ENCODE data around the gene ZNF611.
"Not testable (repeated sequence)": the region's sequence is repeated elsewhere in the genome, so short reads cannot be mapped to it uniquely, and the experiment has no call there.

ZNF611 gene

DNA sequence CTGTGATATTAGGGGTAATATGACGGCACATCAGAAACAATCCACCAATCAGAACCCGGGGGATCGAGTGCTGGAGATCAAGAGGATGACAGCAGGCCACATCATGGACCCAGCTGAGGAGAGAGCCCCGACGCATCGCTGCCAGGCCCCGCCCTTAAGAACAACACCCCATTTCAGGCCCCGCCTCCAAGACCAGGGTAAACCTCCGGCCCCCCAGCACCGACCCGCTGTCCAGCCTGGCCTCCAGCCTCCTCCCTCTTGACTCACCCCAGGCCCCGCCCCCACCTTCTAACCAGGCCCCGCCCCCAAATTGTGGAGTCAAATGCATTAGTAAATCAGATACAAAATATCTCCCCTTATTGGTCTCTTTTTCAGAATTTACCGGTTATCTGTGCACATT, 4.7 kb upstream of the ZNF611 start:
- no peak overlapping the region for H3K4me3 ChIP-seq (ENCODE audit: low read depth, low read length)

DNA sequence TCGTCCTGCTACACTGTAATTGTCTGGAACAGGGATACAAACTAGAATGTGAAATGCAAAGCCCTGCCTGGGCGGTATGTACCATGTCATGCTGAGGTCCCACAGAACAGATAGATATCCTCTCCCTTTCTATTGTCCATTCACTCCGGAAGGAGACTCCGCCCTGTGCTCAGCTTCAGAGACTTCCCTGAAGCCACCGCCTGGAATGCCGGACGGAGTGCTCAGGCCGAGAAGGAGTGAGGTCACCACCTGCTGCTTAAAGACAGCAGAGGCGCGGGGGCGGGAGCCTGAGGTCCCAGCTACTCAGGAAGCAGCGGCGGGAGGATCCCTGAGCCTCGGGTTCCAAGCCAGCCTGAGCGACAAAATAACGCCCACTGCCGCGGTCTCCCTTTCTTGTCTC, 890 bp upstream of the ZNF611 start:
- H2AFZ ChIP-seq (ENCODE audit: low read length, unreplicated experiment): no peak overlapping the region

More for the DNA sequence above, 4.7 kb upstream of the ZNF611 start:
- Histone ChIP-seq H2AFZ (ENCODE audit: low read length, unreplicated experiment) (no peak overlapping the region), H3K4me1 (ENCODE audit: control insufficient read depth, insufficient read depth, low read length, unreplicated experiment) (no peaks in the 10 kb centered on the region), H3K79me2 (ENCODE audit: control insufficient read depth, insufficient read depth, low read length, unreplicated experiment) (no peaks in the 10 kb centered on the region), H3K27ac (ENCODE audit: low read depth, low read length) (no peak overlapping the region), H3K36me3 (ENCODE audit: insufficient read depth, low read length) (no peaks in the 10 kb centered on the region), H3K27me3 (ENCODE audit: insufficient read depth, low read length) (no peaks in the 10 kb centered on the region)

DNA sequence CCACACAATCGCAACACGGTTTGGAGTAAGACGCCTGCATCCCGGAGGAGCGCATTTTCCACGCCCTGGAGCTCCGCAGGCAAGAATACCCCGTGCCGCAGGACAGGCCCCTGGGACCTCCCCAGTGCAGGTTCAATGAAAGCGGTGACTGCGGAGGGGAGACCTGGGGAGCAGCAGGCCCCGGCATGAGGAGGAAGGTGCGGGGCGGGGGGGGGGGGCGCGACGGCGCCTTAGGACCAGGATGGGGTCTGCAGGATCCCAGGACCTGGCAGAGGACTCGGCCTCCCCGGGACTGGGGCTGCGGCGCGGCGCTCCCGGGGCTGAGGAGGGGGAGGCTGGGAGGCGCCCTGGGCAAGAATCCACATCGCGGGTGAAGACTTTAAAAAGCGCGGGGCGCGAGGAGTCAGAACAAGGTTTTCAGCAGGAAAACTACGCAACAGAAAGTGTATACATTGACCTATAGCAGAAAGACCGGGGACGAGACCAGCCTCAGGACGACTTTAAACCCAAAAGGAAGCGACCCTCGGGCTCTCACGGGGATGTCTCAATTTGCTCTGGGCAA, 432 bp downstream of the ZNF611 start:
- no peaks in the 10 kb centered on the region for H3K27me3 ChIP-seq (ENCODE audit: insufficient read depth, low read length)
- H3K79me2 ChIP-seq (ENCODE audit: control insufficient read depth, insufficient read depth, low read length, unreplicated experiment): no peaks in the 10 kb centered on the region
- H3K36me3 ChIP-seq (ENCODE audit: insufficient read depth, low read length): no peaks in the 10 kb centered on the region
- H3K27ac ChIP-seq (ENCODE audit: low read depth, low read length): peak overlapping the region; percentile 47; the same call in 1 of the 2 replicates
- H3K4me1 ChIP-seq (ENCODE audit: control insufficient read depth, insufficient read depth, low read length, unreplicated experiment): no peaks in the 10 kb centered on the region
- H3K4me3 ChIP-seq (ENCODE audit: low read depth, low read length): peak overlapping the region; percentile 88
- peak overlapping the region; percentile 98 for H2AFZ ChIP-seq (ENCODE audit: low read length, unreplicated experiment)

More for the DNA sequence above, 890 bp upstream of the ZNF611 start:
- Histone ChIP-seq H3K27me3 (ENCODE audit: insufficient read depth, low read length) (no peaks in the 10 kb centered on the region), H3K4me3 (ENCODE audit: low read depth, low read length) (no peak overlapping the region), H3K27ac (ENCODE audit: low read depth, low read length) (no peak overlapping the region), H3K79me2 (ENCODE audit: control insufficient read depth, insufficient read depth, low read length, unreplicated experiment) (no peaks in the 10 kb centered on the region), H3K4me1 (ENCODE audit: control insufficient read depth, insufficient read depth, low read length, unreplicated experiment) (no peaks in the 10 kb centered on the region), H3K36me3 (ENCODE audit: insufficient read depth, low read length) (no peaks in the 10 kb centered on the region)

DNA sequence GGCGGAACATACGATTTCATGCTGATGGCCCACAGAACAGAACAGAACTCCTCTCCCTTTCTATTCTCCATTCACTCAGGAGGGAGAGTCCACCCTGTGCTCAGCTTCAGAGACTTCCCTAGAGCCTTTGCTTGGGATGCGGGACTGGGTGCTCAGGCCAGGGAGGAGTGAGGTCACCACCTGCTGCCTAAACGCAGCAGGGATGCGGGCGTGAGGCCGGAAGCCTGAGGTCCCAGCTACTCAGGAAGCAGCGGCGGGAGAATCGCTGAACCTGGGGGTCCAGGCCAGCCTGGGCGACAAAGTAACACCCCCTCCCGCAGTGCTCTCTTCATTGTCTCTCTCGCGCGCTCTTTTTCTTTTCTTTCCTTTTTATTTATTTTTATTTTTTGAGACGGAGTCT, 8.8 kb downstream of the ZNF611 start:
- not testable (repeated sequence) for H3K79me2 ChIP-seq (ENCODE audit: control insufficient read depth, insufficient read depth, low read length, unreplicated experiment); H3K4me3 ChIP-seq (ENCODE audit: low read depth, low read length); H3K27me3 ChIP-seq (ENCODE audit: insufficient read depth, low read length); H3K27ac ChIP-seq (ENCODE audit: low read depth, low read length); H3K4me1 ChIP-seq (ENCODE audit: control insufficient read depth, insufficient read depth, low read length, unreplicated experiment); H3K36me3 ChIP-seq (ENCODE audit: insufficient read depth, low read length); H2AFZ ChIP-seq (ENCODE audit: low read length, unreplicated experiment)

DNA sequence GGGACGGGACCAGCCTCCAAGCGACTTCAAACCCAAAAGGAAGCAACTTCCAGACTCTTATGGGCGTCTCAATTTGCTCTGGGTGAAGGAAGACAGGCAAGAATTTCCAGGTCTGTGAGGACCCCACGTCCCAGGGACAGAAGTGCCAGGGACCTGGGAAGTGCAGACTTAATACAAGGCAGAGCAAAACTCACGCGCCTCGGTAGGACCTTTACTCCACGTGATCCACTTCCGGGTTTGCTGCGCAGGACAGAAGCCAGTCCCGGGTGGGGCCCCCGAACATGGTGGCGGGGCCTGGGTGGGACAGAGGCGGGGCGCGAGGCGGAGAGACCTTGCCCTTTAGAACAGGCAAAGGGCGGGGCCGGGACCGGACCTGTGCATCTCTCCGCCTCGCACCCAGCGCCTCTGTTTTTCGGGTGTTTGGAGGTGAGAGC, 9.3 kb downstream of the ZNF611 start:
- H3K4me1 ChIP-seq (ENCODE audit: control insufficient read depth, insufficient read depth, low read length, unreplicated experiment): no peaks in the 10 kb centered on the region
- H3K79me2 ChIP-seq (ENCODE audit: control insufficient read depth, insufficient read depth, low read length, unreplicated experiment): no peaks in the 10 kb centered on the region
- H3K27ac ChIP-seq (ENCODE audit: low read depth, low read length): no peak overlapping the region
- no peak overlapping the region for H3K4me3 ChIP-seq (ENCODE audit: low read depth, low read length)
- H3K27me3 ChIP-seq (ENCODE audit: insufficient read depth, low read length): no peaks in the 10 kb centered on the region
- H3K36me3 ChIP-seq (ENCODE audit: insufficient read depth, low read length): no peaks in the 10 kb centered on the region
- no peak overlapping the region for H2AFZ ChIP-seq (ENCODE audit: low read length, unreplicated experiment)

DNA sequence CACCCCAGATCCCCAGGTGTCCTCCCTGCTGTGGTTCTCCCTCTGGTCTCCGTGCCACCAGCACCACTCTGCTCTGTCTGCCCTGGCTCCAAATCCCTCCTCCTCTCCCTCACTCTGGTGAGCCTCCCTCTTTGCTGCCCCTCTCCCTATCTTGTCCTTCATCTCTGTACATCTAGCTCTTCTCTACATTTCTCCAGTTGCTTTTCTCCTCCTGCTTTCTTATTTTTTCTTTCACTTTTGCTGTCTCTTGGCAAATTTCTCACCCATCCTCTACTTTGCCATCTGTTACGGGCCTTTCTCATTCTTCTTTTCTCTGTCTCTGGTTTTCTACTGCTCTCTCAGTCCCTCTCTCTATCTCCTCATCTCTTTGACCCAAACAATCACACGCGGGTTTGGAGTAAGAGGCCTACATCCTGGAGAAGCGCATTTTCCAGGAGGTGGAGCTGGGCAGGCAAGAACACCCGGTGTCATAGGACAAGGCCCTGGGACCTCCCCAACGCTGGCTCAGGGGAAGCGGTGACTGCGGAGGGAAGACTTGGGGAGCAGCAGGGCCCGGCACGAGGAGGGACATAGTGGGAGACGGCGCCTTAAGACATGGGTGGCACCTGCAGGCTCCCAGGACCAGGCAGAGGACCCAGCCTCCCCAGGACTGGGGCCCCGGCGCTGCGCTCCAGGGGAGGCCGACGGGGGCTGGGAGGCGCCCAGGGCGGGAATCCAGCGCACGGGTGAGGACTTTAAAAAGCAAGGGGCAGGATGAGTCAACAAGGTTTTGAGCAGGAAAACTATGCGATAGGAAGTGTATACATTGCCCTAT, 9.9 kb downstream of the ZNF611 start:
- Histone ChIP-seq H3K36me3 (ENCODE audit: insufficient read depth, low read length) (no peaks in the 10 kb centered on the region), H3K4me3 (ENCODE audit: low read depth, low read length) (no peak overlapping the region), H3K27ac (ENCODE audit: low read depth, low read length) (no peak overlapping the region), H3K4me1 (ENCODE audit: control insufficient read depth, insufficient read depth, low read length, unreplicated experiment) (no peaks in the 10 kb centered on the region), H2AFZ (ENCODE audit: low read length, unreplicated experiment) (no peak overlapping the region), H3K79me2 (ENCODE audit: control insufficient read depth, insufficient read depth, low read length, unreplicated experiment) (no peaks in the 10 kb centered on the region), H3K27me3 (ENCODE audit: insufficient read depth, low read length) (no peaks in the 10 kb centered on the region)

DNA sequence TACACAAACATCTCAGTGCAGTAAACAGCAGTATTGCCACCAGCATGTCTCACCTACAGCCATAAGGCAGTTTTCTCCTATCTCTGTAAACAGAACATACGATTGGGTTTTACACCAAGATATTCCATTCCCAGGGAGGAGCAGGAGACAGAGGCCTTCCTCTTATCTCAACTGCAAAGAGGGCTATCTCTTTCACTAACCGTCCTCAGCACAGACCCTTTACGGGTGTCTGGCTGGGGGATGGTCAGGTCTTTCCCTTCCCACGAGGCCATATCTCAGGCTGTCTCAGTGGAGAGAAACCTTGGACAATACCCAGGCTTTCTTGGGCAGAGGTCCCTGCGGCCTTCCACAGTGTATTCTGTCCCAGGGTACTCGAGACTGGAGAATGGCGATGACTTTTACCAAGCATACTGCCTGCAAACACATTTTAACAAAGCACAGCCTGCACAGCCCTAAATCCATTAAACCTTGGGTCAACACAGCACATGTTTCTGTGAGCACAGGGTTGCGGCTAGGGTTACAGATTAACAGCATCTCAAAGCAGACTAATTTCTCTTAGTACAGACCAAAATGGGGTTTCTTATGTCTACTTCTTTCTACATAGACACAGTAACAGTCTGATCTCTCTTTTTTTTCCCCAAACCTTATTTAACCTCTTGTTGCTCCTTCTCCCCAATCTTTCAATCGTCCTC, 10.8 kb downstream of the ZNF611 start:
- not testable (repeated sequence) for H3K4me1 ChIP-seq (ENCODE audit: control insufficient read depth, insufficient read depth, low read length, unreplicated experiment); H3K36me3 ChIP-seq (ENCODE audit: insufficient read depth, low read length); H3K27ac ChIP-seq (ENCODE audit: low read depth, low read length)

DNA sequence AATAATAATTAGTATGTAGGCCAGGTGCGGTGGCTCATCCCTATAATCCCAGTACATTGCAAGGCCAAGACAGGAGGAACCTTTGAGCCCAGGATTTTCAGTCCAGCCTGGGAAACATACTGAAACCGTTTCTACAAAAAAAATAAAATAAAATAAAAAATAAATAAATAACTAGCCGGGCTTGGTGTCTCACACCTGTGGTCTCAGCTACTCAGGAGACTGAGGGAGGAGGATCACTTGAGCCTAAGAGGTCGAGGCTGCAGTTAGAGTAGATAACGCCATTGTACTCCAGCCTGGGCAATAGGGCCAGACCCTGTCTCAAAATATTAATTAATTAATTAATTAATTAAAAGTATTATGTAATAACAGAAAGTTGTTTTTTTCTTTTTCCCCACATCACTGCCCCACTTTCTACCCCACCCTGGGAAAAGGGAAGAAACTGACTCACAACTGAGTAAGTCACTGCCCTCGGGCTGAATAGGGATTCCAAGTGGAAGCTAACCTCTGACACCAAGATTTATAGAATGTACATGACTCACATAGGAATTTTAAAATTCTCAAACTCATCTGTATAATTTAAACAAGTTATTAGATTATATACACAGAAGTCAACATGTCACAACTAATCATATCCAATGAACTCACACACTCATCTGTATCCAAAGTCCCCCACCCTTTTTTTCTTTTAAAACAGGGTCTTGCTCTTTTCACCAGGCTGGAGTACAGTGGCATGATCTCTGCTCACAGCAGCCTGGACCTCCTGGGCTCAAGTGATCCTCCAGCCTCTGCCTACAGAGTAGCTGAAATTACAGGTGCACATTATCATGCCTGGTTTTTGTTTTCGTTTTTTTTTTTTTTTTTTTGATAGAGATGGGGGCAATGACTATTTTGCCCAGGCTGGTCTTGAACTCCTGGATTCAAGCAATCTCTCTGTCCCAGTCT, 12.5 kb downstream of the ZNF611 start:
- H3K36me3 ChIP-seq (ENCODE audit: insufficient read depth, low read length): no peaks in the 10 kb centered on the region
- H3K27ac ChIP-seq (ENCODE audit: low read depth, low read length): no peak overlapping the region
- H3K79me2 ChIP-seq (ENCODE audit: control insufficient read depth, insufficient read depth, low read length, unreplicated experiment): no peaks in the 10 kb centered on the region
- H2AFZ ChIP-seq (ENCODE audit: low read length, unreplicated experiment): no peak overlapping the region
- no peak overlapping the region for H3K4me3 ChIP-seq (ENCODE audit: low read depth, low read length)
- H3K4me1 ChIP-seq (ENCODE audit: control insufficient read depth, insufficient read depth, low read length, unreplicated experiment): no peaks in the 10 kb centered on the region
- no peaks in the 10 kb centered on the region for H3K27me3 ChIP-seq (ENCODE audit: insufficient read depth, low read length)

More for the DNA sequence above, 10.8 kb downstream of the ZNF611 start:
- not testable (repeated sequence) for H3K79me2 ChIP-seq (ENCODE audit: control insufficient read depth, insufficient read depth, low read length, unreplicated experiment); H2AFZ ChIP-seq (ENCODE audit: low read length, unreplicated experiment); H3K4me3 ChIP-seq (ENCODE audit: low read depth, low read length); H3K27me3 ChIP-seq (ENCODE audit: insufficient read depth, low read length)

DNA sequence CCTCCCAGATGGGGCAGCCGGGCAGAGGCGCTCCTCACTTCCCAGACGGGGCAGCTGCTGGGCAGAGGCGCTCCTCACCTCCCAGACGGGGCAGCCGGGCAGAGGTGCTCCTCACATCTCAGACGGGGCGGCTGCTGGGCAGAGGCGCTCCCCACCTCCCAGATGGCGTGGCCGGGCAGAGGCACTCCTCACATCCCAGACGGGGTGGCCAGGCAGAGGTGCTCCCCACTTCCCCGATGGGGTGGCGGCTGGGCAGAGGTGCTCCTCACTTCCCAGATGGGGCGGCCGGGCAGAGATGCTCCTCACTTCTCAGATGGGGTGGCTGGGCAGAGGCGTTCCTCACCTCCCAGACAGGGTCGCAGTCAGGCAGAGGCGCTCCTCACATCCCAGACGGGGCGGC, 14.3 kb downstream of the ZNF611 start:
- H3K27me3 ChIP-seq (ENCODE audit: insufficient read depth, low read length); H3K36me3 ChIP-seq (ENCODE audit: insufficient read depth, low read length); H3K4me1 ChIP-seq (ENCODE audit: control insufficient read depth, insufficient read depth, low read length, unreplicated experiment); H3K79me2 ChIP-seq (ENCODE audit: control insufficient read depth, insufficient read depth, low read length, unreplicated experiment); H3K27ac ChIP-seq (ENCODE audit: low read depth, low read length); H2AFZ ChIP-seq (ENCODE audit: low read length, unreplicated experiment); H3K4me3 ChIP-seq (ENCODE audit: low read depth, low read length): not testable (repeated sequence)

DNA sequence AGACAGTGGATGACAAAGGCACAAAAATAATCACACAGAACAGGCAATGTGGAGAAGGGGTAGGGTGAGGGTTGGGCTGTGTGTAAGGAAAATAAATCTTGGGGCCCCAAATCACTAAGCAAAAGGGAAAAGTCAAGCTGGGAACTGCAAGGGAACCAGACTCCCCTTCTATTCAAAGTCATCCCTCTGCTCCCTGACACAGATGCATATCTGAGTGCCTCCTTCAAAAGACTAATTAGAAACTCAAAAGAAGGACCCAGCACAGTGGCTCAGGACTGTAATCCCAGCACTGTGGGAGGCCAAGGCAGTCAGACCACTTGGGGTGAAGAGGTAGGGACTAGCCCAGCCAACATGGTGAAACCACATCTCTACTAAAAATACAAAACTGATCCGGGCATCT, 18.3 kb downstream of the ZNF611 start:
- Histone ChIP-seq H3K4me1 (ENCODE audit: control insufficient read depth, insufficient read depth, low read length, unreplicated experiment) (no peaks in the 10 kb centered on the region), H3K36me3 (ENCODE audit: insufficient read depth, low read length) (0 out of 2 replicates have a peak, but pooled peaks cover 4% of the 10 kb centered on the region), H3K27ac (ENCODE audit: low read depth, low read length) (no peak overlapping the region)

More for the DNA sequence above, 18.3 kb downstream of the ZNF611 start:
- no peaks in the 10 kb centered on the region for H3K27me3 ChIP-seq (ENCODE audit: insufficient read depth, low read length)
- no peaks in the 10 kb centered on the region for H3K79me2 ChIP-seq (ENCODE audit: control insufficient read depth, insufficient read depth, low read length, unreplicated experiment)
- H3K4me3 ChIP-seq (ENCODE audit: low read depth, low read length): no peak overlapping the region
- H2AFZ ChIP-seq (ENCODE audit: low read length, unreplicated experiment): no peak overlapping the region
